Fibroblast of the aortic adventitia (primary cell): Measurements from ENCODE around the gene TOP3B. TPM values are rescaled to one million over a fixed set of nuclear protein-coding genes. Genes with fewer than 3 reads are reported as not detected.

Experiments used
- DNase-seq: peaks from one replicate; pipeline ENCODE4 v3.0.0-alpha.2; 2010; ENCODE audit warnings: low read depth
- H3K4me3 ChIP-seq: 2 replicates; pipeline ENCODE4 v1.5.1; 2011; ENCODE audit warnings: low read depth, mild to moderate bottlenecking, control low read depth, low read length, moderate library complexity
- CTCF ChIP-seq: IDR thresholded peaks from 2 replicates; pipeline ENCODE4 v1.5.1; 2011; ENCODE audit warnings: mild to moderate bottlenecking, low read length, control low read depth, inconsistent platforms; ENCODE audit not compliant: insufficient read depth
- total RNA-seq: library from RNA; depleted of rRNA; stranded (reverse); fragments of >200 nt; gene quantifications from 2 replicates; pipeline ENCODE4 v1.2.3, GENCODE V29; 2012; ENCODE audit warnings: low replicate concordance

TOP3B gene
- total RNA-seq, 1 donor, result 20.9 TPM

GRCh38 chr22:21972806-21973205 lies 9.8 kb downstream of the TOP3B start:
- TF ChIP-seq CTCF, result no peak
- no peak overlapping the region for H3K4me3 ChIP-seq
- no peak for DNase-seq

DNA sequence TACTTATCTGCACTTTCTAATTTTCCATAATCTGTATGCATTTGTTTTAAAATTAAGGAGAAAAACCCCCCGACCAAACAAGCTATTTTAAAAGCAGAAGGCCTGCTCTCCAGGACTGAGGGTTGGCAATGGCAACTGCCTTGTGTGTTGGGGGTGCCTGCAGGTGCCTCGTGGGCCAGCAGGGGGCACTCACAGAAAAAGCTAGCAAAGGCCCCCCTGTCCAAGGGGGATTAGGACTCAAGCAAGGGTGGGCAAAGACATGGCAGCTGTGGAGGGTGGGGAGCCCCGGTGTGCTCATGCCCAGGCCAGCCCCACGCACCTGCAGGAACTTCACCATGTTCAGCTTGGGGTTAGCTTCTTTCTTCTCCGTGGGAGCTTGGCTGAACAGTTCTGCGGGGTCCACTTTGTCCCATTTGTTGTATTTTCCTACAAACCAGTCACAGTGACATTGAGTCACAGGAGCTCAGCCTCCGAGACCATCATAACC lies 10.3 kb downstream of the TOP3B start:
- peak; percentile 33 for DNase-seq
- H3K4me3 ChIP-seq, result no peak overlapping the region
- TF ChIP-seq CTCF, result peak; percentile 95

DNA sequence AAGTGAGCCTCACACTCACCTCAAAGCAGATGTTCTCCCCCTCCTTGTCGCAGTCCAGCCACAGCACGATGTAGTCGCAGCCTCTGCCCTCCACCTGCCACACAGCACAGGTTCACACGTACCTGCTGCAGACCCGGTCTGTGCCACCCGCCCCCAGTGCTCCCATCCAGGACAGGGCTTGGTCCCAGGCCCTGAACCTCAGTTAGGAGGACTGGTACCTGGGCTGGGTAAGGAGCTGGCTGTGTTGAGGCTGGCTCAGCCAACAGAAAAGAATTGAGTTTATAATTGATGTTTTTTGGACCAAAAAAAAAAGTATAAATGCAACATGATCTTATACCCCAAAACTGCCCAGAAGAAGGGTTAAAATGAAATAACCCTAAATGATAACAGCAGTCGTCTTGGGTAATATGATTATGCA lies 10.7 kb downstream of the TOP3B start:
- no peak overlapping the region for H3K4me3 ChIP-seq
- no peak for TF ChIP-seq CTCF
- no peak for DNase-seq

DNA sequence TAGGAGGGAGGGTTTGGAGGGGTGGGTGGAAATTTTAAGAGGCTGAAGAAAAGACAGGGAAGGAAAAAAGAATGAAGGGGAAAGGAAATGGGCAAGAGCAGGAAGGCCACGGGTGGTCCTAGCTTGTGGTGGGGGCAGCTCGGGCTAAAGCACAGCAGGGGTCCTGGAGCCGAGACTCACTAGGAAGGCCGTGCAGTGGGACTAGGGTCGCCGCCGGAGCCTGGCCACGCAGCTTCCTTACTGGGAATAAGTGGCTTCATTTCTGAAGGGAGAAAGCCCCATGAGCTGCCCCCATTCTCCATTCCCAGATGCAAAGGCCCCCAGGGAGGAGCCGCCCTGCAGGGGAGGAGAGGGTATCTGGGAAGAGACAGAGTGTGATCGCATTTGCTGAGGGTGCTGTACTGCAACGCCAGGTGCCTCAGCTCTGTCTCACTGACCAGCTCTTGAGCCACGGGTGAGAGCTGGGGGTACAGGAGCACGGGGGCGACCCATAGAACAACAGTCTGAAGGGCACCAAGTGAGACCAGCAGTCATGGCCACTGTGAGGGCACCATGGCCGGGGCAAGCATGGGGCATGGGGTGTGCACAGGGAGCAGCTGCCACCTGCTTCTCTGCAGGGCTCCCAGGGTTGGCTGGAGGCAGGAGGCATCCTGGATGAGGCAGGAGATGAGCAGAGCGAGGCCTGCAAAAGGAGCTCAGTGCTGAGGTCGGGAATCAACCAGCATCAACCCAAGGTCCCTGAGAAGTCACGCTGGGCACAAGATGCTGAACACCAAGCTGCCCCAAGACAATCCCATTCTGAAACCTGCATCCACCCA lies 11.6 kb downstream of the TOP3B start:
- TF ChIP-seq CTCF, result no peak
- no peak for DNase-seq
- no peak overlapping the region for H3K4me3 ChIP-seq

DNA sequence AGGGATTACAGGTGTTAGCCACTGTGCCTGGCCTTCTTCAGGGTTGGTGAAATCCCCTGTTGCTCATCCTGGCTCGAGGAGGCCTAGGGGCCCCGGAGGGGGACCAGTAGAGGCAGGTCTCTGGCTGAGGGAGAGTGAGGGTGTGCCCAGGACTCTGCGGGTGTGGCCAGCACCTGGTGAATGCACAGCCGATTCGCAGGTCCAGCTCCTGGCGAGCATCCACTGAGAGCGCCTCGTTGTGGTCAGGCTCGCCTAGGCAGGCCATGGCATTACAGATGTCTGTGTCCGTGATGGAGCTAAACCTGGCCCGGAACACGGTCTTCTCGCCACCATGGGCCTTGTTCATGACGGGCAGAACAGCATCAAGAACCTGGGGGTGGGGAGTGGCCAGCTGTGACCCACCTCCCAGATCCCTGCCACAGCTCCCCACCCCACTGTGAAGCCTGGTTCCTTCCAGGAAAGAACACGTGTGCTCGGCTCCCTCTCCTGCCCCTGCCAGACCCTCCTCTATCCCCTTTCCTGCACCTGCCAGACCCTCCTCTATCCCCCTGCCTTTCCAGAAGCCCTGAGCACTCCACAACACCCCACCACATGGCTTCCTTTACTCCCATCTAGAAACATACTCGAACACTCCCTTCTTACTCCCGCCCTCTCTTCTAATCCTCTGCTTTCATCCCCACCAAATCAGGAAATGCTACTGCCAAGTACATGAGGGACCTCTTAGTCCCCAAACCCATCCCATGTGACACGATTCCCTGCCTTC lies 12.4 kb downstream of the TOP3B start:
- no peak for TF ChIP-seq CTCF
- no peak for DNase-seq
- H3K4me3 ChIP-seq, result no peak overlapping the region

DNA sequence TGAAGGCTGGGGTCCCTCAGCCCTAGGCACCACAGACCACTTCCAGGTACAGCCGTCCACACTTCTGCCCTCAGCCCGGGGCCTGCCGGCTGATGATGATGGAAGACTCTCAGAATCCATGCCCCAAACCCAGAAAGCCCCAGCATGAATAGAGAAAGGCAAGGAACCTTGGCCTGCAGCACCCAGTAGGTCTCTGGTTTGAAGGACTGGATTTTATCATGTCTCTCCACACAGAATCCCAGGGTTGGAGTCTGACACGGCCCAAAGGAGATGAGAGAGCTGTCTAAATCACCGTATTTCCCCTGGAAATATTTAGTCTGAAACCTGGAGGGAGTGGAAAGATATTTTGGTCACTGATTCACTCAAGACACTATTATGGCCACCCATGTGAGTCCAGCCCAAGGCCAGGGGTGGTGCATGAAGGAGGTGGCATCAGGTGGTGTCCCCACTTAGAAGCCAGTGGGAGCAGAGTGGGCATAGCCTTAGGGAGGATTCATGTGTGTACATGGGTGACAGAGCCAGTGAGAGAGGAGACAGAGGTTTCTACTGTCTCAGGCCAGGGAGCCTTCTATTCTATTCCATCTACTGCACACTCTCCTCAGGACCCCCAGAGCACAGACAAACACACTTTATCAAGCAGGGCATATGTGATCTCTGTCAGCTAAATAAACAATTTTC lies 14.0 kb downstream of the TOP3B start:
- no peak for TF ChIP-seq CTCF
- no peak for DNase-seq
- H3K4me3 ChIP-seq, result no peak overlapping the region
